ACC112 (cell line): ENCODE data around the gene PRRG1.
A peak's percentile ranks its signal among the peaks of the same experiment; 100 is the strongest.

Source experiments
- H2AFZ ChIP-seq: fragments of 200-600 bp; sonication (generic); one replicate; pipeline ENCODE4 v1.6.0; 2017; ENCODE audit warnings: antibody characterized with exemption, low read length; ENCODE audit not compliant: unreplicated experiment
- H3K27ac ChIP-seq: fragments of 200-600 bp; sonication (generic); 2 replicates; pipeline ENCODE4 v1.5.1; 2014; ENCODE audit warnings: low read depth, mild to moderate bottlenecking, antibody characterized with exemption, low read length, moderate library complexity
- H3K27me3 ChIP-seq: fragments of 200-600 bp; sonication (generic); 2 replicates; pipeline ENCODE4 v1.6.1; 2014; ENCODE audit warnings: mild to moderate bottlenecking, antibody characterized with exemption, low read length, moderate library complexity, mixed read lengths; ENCODE audit not compliant: insufficient read depth
- H3K36me3 ChIP-seq: fragments of 200-600 bp; sonication (generic); 2 replicates; pipeline ENCODE4 v1.6.1; 2016; ENCODE audit warnings: mild to moderate bottlenecking, antibody characterized with exemption, low read length, moderate library complexity, mixed read lengths; ENCODE audit not compliant: insufficient read depth
- H3K4me1 ChIP-seq: fragments of 200-600 bp; sonication (generic); one replicate; pipeline ENCODE4 v1.6.1; 2016; ENCODE audit warnings: low read length, mixed read lengths; ENCODE audit not compliant: insufficient read depth, unreplicated experiment, control insufficient read depth
- H3K4me3 ChIP-seq: fragments of 200-600 bp; sonication (generic); 2 replicates; pipeline ENCODE4 v1.5.1; 2014; ENCODE audit warnings: mild to moderate bottlenecking, low read depth, low read length
- H3K79me2 ChIP-seq: fragments of 200-600 bp; sonication (generic); one replicate; pipeline ENCODE4 v1.6.0; 2016; ENCODE audit warnings: low read length; ENCODE audit not compliant: control insufficient read depth, unreplicated experiment, insufficient read depth

PRRG1 gene

GRCh38 chrX:37347420-37347819, 1.7 kb upstream of the PRRG1 start:
- Histone ChIP-seq H3K79me2 (peaks cover 20% of the 10 kb centered on the region), H3K36me3 (no peaks in the 10 kb centered on the region), H2AFZ (no peak overlapping the region), H3K27me3 (no peaks in the 10 kb centered on the region), H3K4me1 (peaks cover 30% of the 10 kb centered on the region), H3K27ac (no peak overlapping the region), H3K4me3 (no peak overlapping the region)

- peaks cover 30% of the 10 kb centered on the region for H3K4me1 ChIP-seq
- H3K27me3 ChIP-seq = no peaks in the 10 kb centered on the region
- peak overlapping the region; percentile 72 for H3K4me3 ChIP-seq
- H3K27ac ChIP-seq = no peak overlapping the region
- H3K79me2 ChIP-seq = peaks cover 25% of the 10 kb centered on the region
- H3K36me3 ChIP-seq = no peaks in the 10 kb centered on the region
- peak overlapping the region; percentile 85 for H2AFZ ChIP-seq
These were observed 763 bp upstream of the PRRG1 start for GRCh38 chrX:37348231-37348970.

GRCh38 chrX:37348971-37349220, 268 bp upstream of the PRRG1 start:
- H2AFZ ChIP-seq = peak overlapping the region; percentile 85
- H3K36me3 ChIP-seq = no peaks in the 10 kb centered on the region
- H3K79me2 ChIP-seq = peaks cover 30% of the 10 kb centered on the region
- no peaks in the 10 kb centered on the region for H3K27me3 ChIP-seq
- no peak overlapping the region for H3K27ac ChIP-seq
- peak overlapping the region; percentile 72 for H3K4me3 ChIP-seq
- peaks cover 30% of the 10 kb centered on the region for H3K4me1 ChIP-seq

GRCh38 chrX:37350034-37350365, 836 bp downstream of the PRRG1 start:
- H2AFZ ChIP-seq = peak overlapping the region; percentile 56
- peak overlapping the region; percentile 65 for H3K27ac ChIP-seq
- peak overlapping the region; percentile 95 for H3K4me3 ChIP-seq
- H3K79me2 ChIP-seq = peaks cover 32% of the 10 kb centered on the region
- no peaks in the 10 kb centered on the region for H3K36me3 ChIP-seq
- peaks cover 30% of the 10 kb centered on the region for H3K4me1 ChIP-seq
- H3K27me3 ChIP-seq = no peaks in the 10 kb centered on the region

- Histone ChIP-seq H3K79me2 (peaks cover 49% of the 10 kb centered on the region), H2AFZ (no peak overlapping the region), H3K27me3 (no peaks in the 10 kb centered on the region), H3K27ac (no peak overlapping the region), H3K4me1 (peaks cover 14% of the 10 kb centered on the region), H3K36me3 (no peaks in the 10 kb centered on the region; the same call in 1 of the 2 replicates), H3K4me3 (no peak overlapping the region)
These were observed 4.5 kb downstream of the PRRG1 start for GRCh38 chrX:37353646-37354045.

- no peak overlapping the region for H2AFZ ChIP-seq
- no peaks in the 10 kb centered on the region; the same call in 1 of the 2 replicates for H3K36me3 ChIP-seq
- H3K4me1 ChIP-seq = peaks cover 7% of the 10 kb centered on the region
- peaks cover 46% of the 10 kb centered on the region for H3K79me2 ChIP-seq
- H3K27me3 ChIP-seq = no peaks in the 10 kb centered on the region
- H3K27ac ChIP-seq = no peak overlapping the region
- no peak overlapping the region for H3K4me3 ChIP-seq
These were observed 8.3 kb downstream of the PRRG1 start for GRCh38 chrX:37357436-37357835.

- H2AFZ ChIP-seq = no peak overlapping the region
- H3K79me2 ChIP-seq = peaks cover 45% of the 10 kb centered on the region
- no peak overlapping the region for H3K27ac ChIP-seq
- H3K4me1 ChIP-seq = peaks cover 7% of the 10 kb centered on the region
- H3K4me3 ChIP-seq = no peak overlapping the region
- no peaks in the 10 kb centered on the region for H3K36me3 ChIP-seq
- H3K27me3 ChIP-seq = no peaks in the 10 kb centered on the region
These were observed 12.4 kb downstream of the PRRG1 start for GRCh38 chrX:37361596-37361995.

- Histone ChIP-seq H3K27me3 (no peaks in the 10 kb centered on the region), H3K4me1 (peaks cover 7% of the 10 kb centered on the region), H3K27ac (no peak overlapping the region), H3K36me3 (no peaks in the 10 kb centered on the region; the same call in 1 of the 2 replicates), H3K4me3 (no peak overlapping the region), H3K79me2 (peaks cover 32% of the 10 kb centered on the region), H2AFZ (no peak overlapping the region)
These were observed 15.5 kb downstream of the PRRG1 start for GRCh38 chrX:37364666-37365065.

GRCh38 chrX:37367946-37368345, 18.8 kb downstream of the PRRG1 start:
- Histone ChIP-seq H3K4me1 (no peaks in the 10 kb centered on the region), H3K4me3 (no peak overlapping the region), H3K79me2 (peaks cover 26% of the 10 kb centered on the region), H3K27ac (no peak overlapping the region), H2AFZ (no peak overlapping the region), H3K36me3 (no peaks in the 10 kb centered on the region; the same call in 1 of the 2 replicates), H3K27me3 (no peaks in the 10 kb centered on the region)

GRCh38 chrX:37370499-37371141, 21.5 kb downstream of the PRRG1 start:
- Histone ChIP-seq H2AFZ (no peak overlapping the region), H3K27me3 (no peaks in the 10 kb centered on the region), H3K36me3 (no peaks in the 10 kb centered on the region; the same call in 1 of the 2 replicates), H3K4me3 (no peak overlapping the region), H3K79me2 (peaks cover 28% of the 10 kb centered on the region), H3K4me1 (no peaks in the 10 kb centered on the region), H3K27ac (no peak overlapping the region)

- H3K4me1 ChIP-seq = no peaks in the 10 kb centered on the region
- H3K4me3 ChIP-seq = no peak overlapping the region
- no peak overlapping the region for H2AFZ ChIP-seq
- peaks cover 30% of the 10 kb centered on the region for H3K79me2 ChIP-seq
- H3K27me3 ChIP-seq = no peaks in the 10 kb centered on the region
- no peaks in the 10 kb centered on the region; the same call in 1 of the 2 replicates for H3K36me3 ChIP-seq
- no peak overlapping the region for H3K27ac ChIP-seq
These were observed 22.4 kb downstream of the PRRG1 start for GRCh38 chrX:37371578-37371991.
